HEK293 (cell line): ENCODE measurements around the gene KLF2.
A peak's percentile ranks its signal among the peaks of the same experiment; 100 is the strongest.

Experiments
- CTCF ChIA-PET: fragments of 350-600 bp; formaldehyde crosslinking; extraction: SDS; loops from one replicate; lab custom pipeline; 2021; ENCODE audit warnings: antibody characterized with exemption; lab: Yijun Ruan, JAX
- POLR2A ChIA-PET: fragments of 300-600 bp; formaldehyde crosslinking; extraction: SDS; loops from one replicate; lab custom pipeline; 2020; ENCODE audit warnings: antibody characterized with exemption, inconsistent platforms; lab: Yijun Ruan, JAX
- H3K27ac ChIP-seq: fragments of 200-500 bp; sonication (Bioruptor generic); 2 replicates; pipeline ENCODE4 v1.5.1; 2014; ENCODE audit warnings: low read depth, low read length, control low read depth, inconsistent platforms; ENCODE audit errors: extremely low read depth
- H3K36me3 ChIP-seq, 2 experiments: fragments of 200-500 bp in 1 of 2; sonication (Bioruptor generic) in 1 of 2; 1 replicate in 1 of 2; 2 replicates in 1 of 2; pipeline ENCODE4 v1.5.1; 2014 to 2017; ENCODE audit warnings: inconsistent platforms in 2 of 2, low read length in 2 of 2; ENCODE audit not compliant: control insufficient read depth in 2 of 2, insufficient read depth in 1 of 2
- H3K4me1 ChIP-seq: fragments of 200-500 bp; sonication (Bioruptor generic); 2 replicates; pipeline ENCODE4 v1.5.1; 2014; ENCODE audit warnings: mild to moderate bottlenecking, low read length, inconsistent platforms; ENCODE audit not compliant: control insufficient read depth, insufficient read depth
- H3K4me3 ChIP-seq: 2 replicates; pipeline ENCODE4 v1.5.1; 2011; ENCODE audit warnings: low read depth, mild to moderate bottlenecking, control low read depth, low read length, moderate library complexity
- H3K9me3 ChIP-seq: fragments of 200-500 bp; sonication (Bioruptor generic); 2 replicates; pipeline ENCODE4 v1.5.1; 2014; ENCODE audit warnings: low read depth, low read length, inconsistent platforms; ENCODE audit not compliant: control insufficient read depth, insufficient read depth
- GLIS1 ChIP-seq: fragments of 450-650 bp; formaldehyde crosslinking; IDR thresholded peaks from 2 replicates; pipeline ENCODE4 v1.5.1; 2016; ENCODE audit warnings: missing biosample characterization, missing genetic modification characterization
- GLIS2 ChIP-seq: fragments of 450-650 bp; formaldehyde crosslinking; IDR thresholded peaks from 2 replicates; pipeline ENCODE4 v1.5.1; 2016; ENCODE audit warnings: missing biosample characterization, missing genetic modification characterization
- KLF8 ChIP-seq: fragments of 450-650 bp; formaldehyde crosslinking; IDR thresholded peaks from 2 replicates; pipeline ENCODE4 v1.5.1; 2016; ENCODE audit warnings: missing biosample characterization, missing genetic modification characterization
- PRDM10 ChIP-seq: fragments of 450-650 bp; formaldehyde crosslinking; IDR thresholded peaks from 2 replicates; pipeline ENCODE4 v1.5.1; 2016; ENCODE audit warnings: missing biosample characterization, missing genetic modification characterization
- RBAK ChIP-seq: fragments of 450-650 bp; formaldehyde crosslinking; IDR thresholded peaks from 2 replicates; pipeline ENCODE4 v1.5.1; 2016; ENCODE audit warnings: missing biosample characterization, missing genetic modification characterization
- SALL2 ChIP-seq: fragments of 450-650 bp; formaldehyde crosslinking; IDR thresholded peaks from 2 replicates; pipeline ENCODE4 v1.5.0; 2017; ENCODE audit warnings: missing biosample characterization, mild to moderate bottlenecking, missing genetic modification characterization, borderline replicate concordance
- SP2 ChIP-seq: fragments of 450-650 bp; formaldehyde crosslinking; IDR thresholded peaks from 2 replicates; pipeline ENCODE4 v1.5.1; 2016; ENCODE audit warnings: missing biosample characterization, missing genetic modification characterization
- YY1 ChIP-seq: fragments of 450-650 bp; formaldehyde crosslinking; IDR thresholded peaks from 2 replicates; pipeline ENCODE4 v1.5.1; 2018; ENCODE audit warnings: missing biosample characterization, missing genetic modification characterization
- ZBTB17 ChIP-seq: fragments of 450-650 bp; formaldehyde crosslinking; IDR thresholded peaks from 2 replicates; pipeline ENCODE4 v1.5.1; 2016; ENCODE audit warnings: missing biosample characterization, missing genetic modification characterization
- ZBTB6 ChIP-seq: fragments of 450-650 bp; formaldehyde crosslinking; IDR thresholded peaks from 2 replicates; pipeline ENCODE4 v1.5.1; 2017; ENCODE audit warnings: missing biosample characterization, missing genetic modification characterization
- ZBTB7A ChIP-seq: fragments of 450-650 bp; formaldehyde crosslinking; IDR thresholded peaks from 2 replicates; pipeline ENCODE4 v1.5.1; 2016; ENCODE audit warnings: low read depth, missing biosample characterization, missing genetic modification characterization
- ZBTB8A ChIP-seq: fragments of 450-650 bp; formaldehyde crosslinking; IDR thresholded peaks from 2 replicates; pipeline ENCODE4 v1.5.1; 2016; ENCODE audit warnings: missing biosample characterization, missing genetic modification characterization
- ZNF221 ChIP-seq: fragments of 450-650 bp; formaldehyde crosslinking; IDR thresholded peaks from 2 replicates; pipeline ENCODE4 v1.5.1; 2017; ENCODE audit warnings: missing biosample characterization, missing genetic modification characterization, borderline replicate concordance
- ZNF23 ChIP-seq: fragments of 450-650 bp; formaldehyde crosslinking; IDR thresholded peaks from 2 replicates; pipeline ENCODE4 v1.5.1; 2016; ENCODE audit warnings: missing biosample characterization, missing genetic modification characterization, borderline replicate concordance
- ZNF266 ChIP-seq: fragments of 450-650 bp; formaldehyde crosslinking; IDR thresholded peaks from 2 replicates; pipeline ENCODE4 v1.5.1; 2016; ENCODE audit warnings: missing biosample characterization, missing genetic modification characterization, low read depth
- ZNF280D ChIP-seq: fragments of 450-650 bp; formaldehyde crosslinking; IDR thresholded peaks from 2 replicates; pipeline ENCODE4 v1.5.1; 2016; ENCODE audit warnings: missing biosample characterization, missing genetic modification characterization
- ZNF362 ChIP-seq: fragments of 450-650 bp; formaldehyde crosslinking; IDR thresholded peaks from 2 replicates; pipeline ENCODE4 v1.5.1; 2016; ENCODE audit warnings: missing biosample characterization, missing genetic modification characterization
- ZNF510 ChIP-seq: fragments of 450-650 bp; formaldehyde crosslinking; IDR thresholded peaks from 2 replicates; pipeline ENCODE4 v1.5.1; 2018; ENCODE audit warnings: mild to moderate bottlenecking, missing genetic modification characterization, missing biosample characterization; ENCODE audit not compliant: insufficient replicate concordance
- ZNF530 ChIP-seq: fragments of 450-650 bp; formaldehyde crosslinking; IDR thresholded peaks from 2 replicates; pipeline ENCODE4 v1.5.1; 2016; ENCODE audit warnings: low read depth, missing biosample characterization, missing genetic modification characterization
- ZNF785 ChIP-seq: fragments of 450-650 bp; formaldehyde crosslinking; IDR thresholded peaks from 2 replicates; pipeline ENCODE4 v1.5.1; 2016; ENCODE audit warnings: missing biosample characterization, missing genetic modification characterization
- ZNF843 ChIP-seq: fragments of 450-650 bp; formaldehyde crosslinking; IDR thresholded peaks from 2 replicates; pipeline ENCODE4 v1.5.1; 2016; ENCODE audit warnings: missing biosample characterization, missing genetic modification characterization
- TF ChIP-seq, protein P1 (sequence below): fragments of 450-650 bp; formaldehyde crosslinking; optimal IDR thresholded peaks from 2 replicates; pipeline ENCODE3; 2016; ENCODE audit warnings: missing biosample characterization, mild to moderate bottlenecking, missing genetic modification characterization
- TF ChIP-seq, protein P2 (sequence below): fragments of 450-650 bp; formaldehyde crosslinking; IDR thresholded peaks from 2 replicates; pipeline ENCODE4 v1.5.1; 2016; ENCODE audit warnings: missing biosample characterization, missing genetic modification characterization

Gene KLF2

DNA sequence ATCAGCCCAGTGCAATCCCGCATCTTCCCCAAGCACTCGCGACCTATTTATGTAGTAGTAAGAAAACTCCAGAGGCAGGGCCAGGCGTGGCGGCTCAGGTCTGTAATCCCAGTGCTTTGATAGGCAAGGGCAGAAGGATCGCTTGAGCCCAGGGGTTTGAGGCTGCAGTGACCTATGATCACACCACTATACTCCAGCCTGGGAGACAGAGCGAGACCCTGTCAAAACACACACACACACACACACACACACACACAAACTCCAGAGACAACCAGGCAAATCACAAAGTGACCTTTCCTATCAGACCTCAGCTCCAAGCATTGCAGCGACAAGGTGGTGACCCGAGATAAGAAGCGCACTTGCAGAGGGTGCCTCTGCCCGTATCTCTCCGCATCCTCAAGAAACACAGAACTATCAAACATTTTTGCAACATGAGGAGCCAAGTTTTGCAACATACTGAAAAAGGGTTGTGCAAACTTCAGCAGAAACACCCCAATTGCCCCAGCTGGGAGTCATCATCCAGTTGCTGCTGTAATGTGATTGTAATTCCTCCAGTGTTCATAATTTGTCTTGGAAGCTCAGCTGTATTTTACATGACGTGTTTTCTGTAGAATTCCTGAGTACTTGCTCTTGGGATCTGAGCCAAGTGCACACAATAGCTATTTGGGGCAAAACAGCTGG, 8.7 kb upstream of the KLF2 start (continued):
- TF ChIP-seq ZNF362 (tag by site-specific recombination) (no peak), ZNF510 (tag by site-specific recombination) (no peak)

DNA sequence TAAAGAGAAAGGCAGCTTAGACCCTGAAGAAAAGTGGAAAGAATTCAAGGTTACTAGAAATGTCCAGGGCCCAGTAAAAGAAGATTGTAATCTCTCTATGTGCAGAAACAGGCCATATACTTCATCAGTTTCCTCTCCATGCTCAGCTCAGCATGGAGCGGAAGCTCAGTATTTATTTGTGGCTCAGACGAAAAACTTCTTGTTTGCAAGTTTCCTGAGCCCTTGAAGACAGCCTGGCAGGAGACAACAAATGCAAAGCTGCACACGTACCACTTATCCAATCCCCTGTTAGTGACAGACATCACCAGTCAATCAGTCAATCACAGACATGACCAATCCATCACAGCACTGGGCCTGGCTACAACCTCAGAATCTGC, 8.1 kb upstream of the KLF2 start:
- CTCF ChIA-PET: no interaction called here
- no peak for TF ChIP-seq SP2 (tag by site-specific recombination)
- no peak for TF ChIP-seq SALL2 (tag by site-specific recombination)
- no peak for TF ChIP-seq ZNF785 (tag by site-specific recombination)
- TF ChIP-seq ZNF23 (tag by site-specific recombination): peak; percentile 94
- no peak for TF ChIP-seq ZNF221 (tag by site-specific recombination)
- no peak for TF ChIP-seq YY1 (tag by site-specific recombination)
- no peak for TF ChIP-seq ZBTB8A (tag by site-specific recombination)
- TF ChIP-seq ZNF843 (tag by site-specific recombination): no peak
- no peak for TF ChIP-seq GLIS2 (tag by site-specific recombination)
- TF ChIP-seq KLF8 (tag by site-specific recombination): no peak
- peak; percentile 49; the same call in 1 of the 2 replicates for TF ChIP-seq ZNF280D (tag by site-specific recombination)
- TF ChIP-seq ZNF510 (tag by site-specific recombination): no peak
- TF ChIP-seq ZNF266 (tag by site-specific recombination): no peak
- TF ChIP-seq ZBTB17: peak; percentile 94
- TF ChIP-seq ZBTB7A: no peak
- TF ChIP-seq PRDM10: no peak
- no peak for TF ChIP-seq ZBTB6
- TF ChIP-seq ZNF530: no peak
- TF ChIP-seq, protein P1, sequence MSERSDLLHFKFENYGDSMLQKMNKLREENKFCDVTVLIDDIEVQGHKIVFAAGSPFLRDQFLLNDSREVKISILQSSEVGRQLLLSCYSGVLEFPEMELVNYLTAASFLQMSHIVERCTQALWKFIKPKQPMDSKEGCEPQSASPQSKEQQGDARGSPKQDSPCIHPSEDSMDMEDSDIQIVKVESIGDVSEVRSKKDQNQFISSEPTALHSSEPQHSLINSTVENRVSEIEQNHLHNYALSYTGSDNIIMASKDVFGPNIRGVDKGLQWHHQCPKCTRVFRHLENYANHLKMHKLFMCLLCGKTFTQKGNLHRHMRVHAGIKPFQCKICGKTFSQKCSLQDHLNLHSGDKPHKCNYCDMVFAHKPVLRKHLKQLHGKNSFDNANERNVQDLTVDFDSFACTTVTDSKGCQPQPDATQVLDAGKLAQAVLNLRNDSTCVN: no peak
- TF ChIP-seq RBAK (tag by site-specific recombination): no peak
- TF ChIP-seq, protein P2, sequence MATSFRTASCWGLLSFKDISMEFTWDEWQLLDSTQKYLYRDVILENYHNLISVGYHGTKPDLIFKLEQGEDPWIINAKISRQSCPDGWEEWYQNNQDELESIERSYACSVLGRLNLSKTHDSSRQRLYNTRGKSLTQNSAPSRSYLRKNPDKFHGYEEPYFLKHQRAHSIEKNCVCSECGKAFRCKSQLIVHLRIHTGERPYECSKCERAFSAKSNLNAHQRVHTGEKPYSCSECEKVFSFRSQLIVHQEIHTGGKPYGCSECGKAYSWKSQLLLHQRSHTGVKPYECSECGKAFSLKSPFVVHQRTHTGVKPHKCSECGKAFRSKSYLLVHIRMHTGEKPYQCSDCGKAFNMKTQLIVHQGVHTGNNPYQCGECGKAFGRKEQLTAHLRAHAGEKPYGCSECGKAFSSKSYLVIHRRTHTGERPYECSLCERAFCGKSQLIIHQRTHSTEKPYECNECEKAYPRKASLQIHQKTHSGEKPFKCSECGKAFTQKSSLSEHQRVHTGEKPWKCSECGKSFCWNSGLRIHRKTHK: no peak
- no peak for TF ChIP-seq GLIS1

More for the DNA sequence above, 8.1 kb upstream of the KLF2 start:
- Histone ChIP-seq H3K4me3 (no peak overlapping the region), H3K36me3 (no peaks in the 10 kb centered on the region), H3K27ac (no peak overlapping the region), H3K9me3 (no peaks in the 10 kb centered on the region), H3K4me1 (no peaks in the 10 kb centered on the region)
- POLR2A ChIA-PET: interaction anchor here (0.7 kb wide), 1 partner anchor 8 kb away, joined by 3 read pairs; the partner anchor contains the start of gene KLF2
